ENCODE results near the gene PRKG1. TPM values are rescaled to one million over a fixed set of nuclear protein-coding genes. Genes with fewer than 3 reads are reported as not detected.

The PRKG1 gene
- total RNA-seq, 4 donors from 2014 or later: 1.2 to 6.5 (median 2.7) TPM

DNA sequence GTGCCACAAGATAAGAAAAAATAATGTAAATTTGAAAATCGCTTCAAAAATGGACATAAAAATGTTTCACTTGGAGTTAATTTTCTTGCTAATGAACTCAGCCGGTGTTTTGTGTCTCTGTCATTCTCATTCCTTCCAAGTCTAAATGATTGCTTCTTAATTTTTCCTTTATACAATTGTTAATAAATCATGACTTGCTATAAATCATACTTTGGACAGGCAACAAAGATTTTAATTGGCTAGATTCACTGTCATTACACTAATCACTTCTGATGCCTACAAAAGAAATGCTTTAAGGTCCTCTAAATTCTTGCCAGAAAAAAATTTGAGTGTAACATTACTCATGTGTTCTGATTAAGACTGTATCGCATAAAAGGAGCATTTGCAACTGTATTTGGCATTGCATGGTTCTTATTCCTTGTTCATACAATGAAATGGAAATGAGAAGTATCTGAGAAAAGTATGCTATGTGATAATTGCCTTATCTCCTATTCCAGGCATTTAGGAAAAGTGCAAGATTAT lies 1000.3 kb downstream of the PRKG1 start:
- 47% methylated on average over 3 of the region's 3 CpGs for WGBS
- H3K4me3 ChIP-seq: no peak overlapping the region
- no peak for DNase-seq (ENCODE audit: low spot score in 2 of 2)
- no peak overlapping the region for H3K27ac ChIP-seq
- H3K27me3 ChIP-seq: no peaks in the 10 kb centered on the region
- TF ChIP-seq POLR2A (IDR thresholded peaks at IDR 0.05): no peak
- no peak for TF ChIP-seq EP300 (IDR thresholded peaks at IDR 0.05)
- no peak for TF ChIP-seq POLR2AphosphoS5 (IDR thresholded peaks at IDR 0.05)
- TF ChIP-seq, protein P1, sequence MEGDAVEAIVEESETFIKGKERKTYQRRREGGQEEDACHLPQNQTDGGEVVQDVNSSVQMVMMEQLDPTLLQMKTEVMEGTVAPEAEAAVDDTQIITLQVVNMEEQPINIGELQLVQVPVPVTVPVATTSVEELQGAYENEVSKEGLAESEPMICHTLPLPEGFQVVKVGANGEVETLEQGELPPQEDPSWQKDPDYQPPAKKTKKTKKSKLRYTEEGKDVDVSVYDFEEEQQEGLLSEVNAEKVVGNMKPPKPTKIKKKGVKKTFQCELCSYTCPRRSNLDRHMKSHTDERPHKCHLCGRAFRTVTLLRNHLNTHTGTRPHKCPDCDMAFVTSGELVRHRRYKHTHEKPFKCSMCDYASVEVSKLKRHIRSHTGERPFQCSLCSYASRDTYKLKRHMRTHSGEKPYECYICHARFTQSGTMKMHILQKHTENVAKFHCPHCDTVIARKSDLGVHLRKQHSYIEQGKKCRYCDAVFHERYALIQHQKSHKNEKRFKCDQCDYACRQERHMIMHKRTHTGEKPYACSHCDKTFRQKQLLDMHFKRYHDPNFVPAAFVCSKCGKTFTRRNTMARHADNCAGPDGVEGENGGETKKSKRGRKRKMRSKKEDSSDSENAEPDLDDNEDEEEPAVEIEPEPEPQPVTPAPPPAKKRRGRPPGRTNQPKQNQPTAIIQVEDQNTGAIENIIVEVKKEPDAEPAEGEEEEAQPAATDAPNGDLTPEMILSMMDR (IDR thresholded peaks at IDR 0.05): no peak
- H3K4me1 ChIP-seq: no peaks in the 10 kb centered on the region
- H3K36me3 ChIP-seq: no peaks in the 10 kb centered on the region
- no peaks in the 10 kb centered on the region for H3K9me3 ChIP-seq

GRCh38 chr10:52077814-52078213 lies 1003.5 kb downstream of the PRKG1 start:
- TF ChIP-seq POLR2AphosphoS5 (IDR thresholded peaks at IDR 0.05): no peak
- no peak for TF ChIP-seq POLR2A (IDR thresholded peaks at IDR 0.05)
- no peak for TF ChIP-seq EP300 (IDR thresholded peaks at IDR 0.05)
- TF ChIP-seq, protein P1 (IDR thresholded peaks at IDR 0.05): no peak
- WGBS: 70% methylated on average over 7 of the region's 7 CpGs
- H3K27me3 ChIP-seq: no peaks in the 10 kb centered on the region
- no peaks in the 10 kb centered on the region for H3K4me1 ChIP-seq
- no peaks in the 10 kb centered on the region for H3K9me3 ChIP-seq
- H3K4me3 ChIP-seq: no peak overlapping the region
- no peaks in the 10 kb centered on the region for H3K36me3 ChIP-seq
- no peak for DNase-seq (ENCODE audit: low spot score in 2 of 2)
- H3K27ac ChIP-seq: no peak overlapping the region

DNA sequence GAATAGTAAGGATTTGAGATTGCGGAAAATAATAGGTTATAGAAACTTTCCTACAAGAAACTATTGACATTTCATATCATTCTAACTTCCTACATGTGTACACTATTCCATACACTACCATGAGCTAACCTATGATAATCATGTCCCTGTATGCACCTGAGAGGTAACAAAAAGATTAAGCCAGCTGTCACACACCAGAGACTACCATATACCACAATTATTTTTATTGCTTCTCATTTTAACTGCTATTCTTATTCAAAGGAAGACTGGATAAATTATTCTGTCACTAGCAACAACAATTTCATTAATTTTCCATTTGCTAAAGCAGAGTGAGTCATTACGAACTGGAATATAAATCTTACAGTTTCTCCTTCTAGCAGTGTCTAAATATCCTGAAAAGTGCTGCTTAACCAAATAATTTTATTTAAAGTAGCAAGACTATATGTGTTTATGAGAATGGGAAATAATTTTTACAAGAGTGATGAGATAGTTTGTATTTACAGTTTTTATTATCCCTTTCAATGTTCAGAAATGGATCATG lies 1004.2 kb downstream of the PRKG1 start:
- H3K4me3 ChIP-seq: no peak overlapping the region
- TF ChIP-seq EP300 (IDR thresholded peaks at IDR 0.05) (no peak), POLR2AphosphoS5 (IDR thresholded peaks at IDR 0.05) (no peak), POLR2A (IDR thresholded peaks at IDR 0.05) (no peak)
- TF ChIP-seq, protein P1 (IDR thresholded peaks at IDR 0.05): no peak
- no peaks in the 10 kb centered on the region for H3K27me3 ChIP-seq
- no peak for DNase-seq (ENCODE audit: low spot score in 2 of 2)
- no peaks in the 10 kb centered on the region for H3K36me3 ChIP-seq
- no peak overlapping the region for H3K27ac ChIP-seq
- no peaks in the 10 kb centered on the region for H3K4me1 ChIP-seq
- WGBS: 86% methylated on average over 2 of the region's 2 CpGs
- H3K9me3 ChIP-seq: no peaks in the 10 kb centered on the region

DNA sequence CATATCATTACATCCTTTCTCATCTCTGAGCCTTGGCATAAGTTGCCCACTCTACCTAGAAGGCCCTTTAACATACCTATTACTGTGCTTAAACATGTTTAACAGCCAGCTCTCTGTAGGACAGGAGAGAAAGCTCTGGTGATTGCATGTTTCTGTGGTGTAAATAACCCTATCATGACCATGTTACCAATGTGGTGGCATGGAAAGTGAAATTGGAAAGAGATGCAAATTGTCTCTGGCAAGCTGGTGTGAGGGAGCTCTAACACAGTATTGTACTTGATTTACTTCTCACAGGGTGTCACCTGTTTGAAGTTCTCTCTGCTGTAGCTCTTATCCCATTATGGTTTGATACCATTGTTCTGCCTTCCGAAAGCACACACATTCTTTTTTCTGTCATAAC lies 1008.0 kb downstream of the PRKG1 start:
- WGBS: 89% methylated on average over 1 of the region's 1 CpG
- TF ChIP-seq POLR2AphosphoS5 (IDR thresholded peaks at IDR 0.05) (no peak), POLR2A (IDR thresholded peaks at IDR 0.05) (no peak), EP300 (IDR thresholded peaks at IDR 0.05) (no peak)
- TF ChIP-seq, protein P1 (IDR thresholded peaks at IDR 0.05): no peak
- H3K9me3 ChIP-seq: no peaks in the 10 kb centered on the region
- H3K27ac ChIP-seq: no peak overlapping the region
- DNase-seq (ENCODE audit: low spot score in 2 of 2): no peak
- no peak overlapping the region for H3K4me3 ChIP-seq
- H3K36me3 ChIP-seq: no peaks in the 10 kb centered on the region
- H3K4me1 ChIP-seq: no peaks in the 10 kb centered on the region
- H3K27me3 ChIP-seq: no peaks in the 10 kb centered on the region

GRCh38 chr10:52083422-52083821 lies 1009.1 kb downstream of the PRKG1 start:
- WGBS: 75% methylated on average over 4 of the region's 4 CpGs
- Histone ChIP-seq H3K9me3 (no peaks in the 10 kb centered on the region), H3K4me3 (no peak overlapping the region), H3K36me3 (no peaks in the 10 kb centered on the region), H3K27ac (no peak overlapping the region), H3K4me1 (no peaks in the 10 kb centered on the region), H3K27me3 (no peaks in the 10 kb centered on the region)
- TF ChIP-seq, protein P1 (IDR thresholded peaks at IDR 0.05): no peak
- no peak for TF ChIP-seq EP300 (IDR thresholded peaks at IDR 0.05)
- no peak for TF ChIP-seq POLR2A (IDR thresholded peaks at IDR 0.05)
- no peak for TF ChIP-seq POLR2AphosphoS5 (IDR thresholded peaks at IDR 0.05)
- DNase-seq (ENCODE audit: low spot score in 2 of 2): no peak
